Esophagus muscularis mucosa (tissue), 4 donors: Measurements from ENCODE around the gene ADPGK. TPM values are rescaled to one million over a fixed set of nuclear protein-coding genes. Genes with fewer than 3 reads are reported as not detected.

Experiments
- DNase-seq: peaks from one replicate; pipeline ENCODE4 v3.0.0-alpha.2; 2017; ENCODE audit errors: extremely low spot score
- H3K27ac ChIP-seq, 4 donors: fragments of 200-600 bp; sonication (generic); replicated peaks in 1 of 4; 1 replicate in 3 of 4; 2 replicates in 1 of 4; pipeline ENCODE4 v1.5.1; 2016 to 2019; ENCODE audit warnings: mild to moderate bottlenecking in 1 of 4
- H3K27me3 ChIP-seq, 4 donors: fragments of 200-600 bp; sonication (generic); one replicate each; pipeline versions ENCODE4 v1.5.1 to v1.6.0; 2016 to 2019
- H3K36me3 ChIP-seq, 4 donors: fragments of 200-600 bp; sonication (generic); one replicate each; pipeline ENCODE4 v1.5.1; 2016 to 2019
- H3K4me1 ChIP-seq, 4 donors: fragments of 200-600 bp; sonication (generic); one replicate each; pipeline ENCODE4 v1.5.1; 2016 to 2019
- H3K4me3 ChIP-seq, 4 donors: fragments of 200-600 bp; sonication (generic); 1 replicate in 2 of 4; 2 replicates in 2 of 4; pipeline ENCODE4 v1.5.1; 2016 to 2019; ENCODE audit warnings: mild to moderate bottlenecking in 4 of 4, moderate library complexity in 1 of 4
- H3K9me3 ChIP-seq, 4 donors: fragments of 200-600 bp; sonication (generic); 1 replicate in 3 of 4; 2 replicates in 1 of 4; pipeline ENCODE4 v1.5.1; 2016 to 2019
- EP300 ChIP-seq: sonication (generic); formaldehyde crosslinking; IDR thresholded peaks from one replicate; pipeline ENCODE4 v1.6.1; 2017; ENCODE audit warnings: antibody characterized with exemption
- POLR2A ChIP-seq: fragments of 450-650 bp; IDR thresholded peaks from one replicate; pipeline ENCODE4 v1.6.1; 2017; ENCODE audit warnings: antibody characterized with exemption, moderate library complexity, mild to moderate bottlenecking, low read depth
- POLR2AphosphoS5 ChIP-seq, 2 donors: sonication (generic); formaldehyde crosslinking; IDR thresholded peaks; one replicate each; pipeline ENCODE4 v1.6.1; 2017; ENCODE audit warnings: antibody characterized with exemption in 2 of 2
- WGBS: methylation state at CpG from one replicate; pipeline ENCODE4 v1.1.5; 2018; 5-methylcytosine and 5-hydroxymethylcytosine counted together
- intact Hi-C: fragments of 100-400 bp; cut with DNase I; formaldehyde crosslinking; loops from one replicate; pipeline ENCODE4 v1.15.1; 2023
- total RNA-seq, 4 donors: library from RNA; depleted of rRNA; stranded (reverse); fragments of >200 nt; gene quantifications; one replicate each; pipeline versions ENCODE4 v1.1.0 to v1.2.1, GENCODE V29; 2016
- TF ChIP-seq, protein P1 (sequence below), 3 experiments: fragments of 200-600 bp in 2 of 3; fragments of 450-650 bp in 1 of 3; sonication (generic) in 2 of 3; IDR thresholded peaks; one replicate each; pipeline ENCODE4 v1.5.1; 2017 to 2019; ENCODE audit warnings: antibody characterized with exemption in 3 of 3, mild to moderate bottlenecking in 2 of 3, moderate library complexity in 1 of 3

ADPGK gene
- total RNA-seq, 4 donors from 2014 or later = 20.2 to 37.4 (median 22.3) TPM

DNA sequence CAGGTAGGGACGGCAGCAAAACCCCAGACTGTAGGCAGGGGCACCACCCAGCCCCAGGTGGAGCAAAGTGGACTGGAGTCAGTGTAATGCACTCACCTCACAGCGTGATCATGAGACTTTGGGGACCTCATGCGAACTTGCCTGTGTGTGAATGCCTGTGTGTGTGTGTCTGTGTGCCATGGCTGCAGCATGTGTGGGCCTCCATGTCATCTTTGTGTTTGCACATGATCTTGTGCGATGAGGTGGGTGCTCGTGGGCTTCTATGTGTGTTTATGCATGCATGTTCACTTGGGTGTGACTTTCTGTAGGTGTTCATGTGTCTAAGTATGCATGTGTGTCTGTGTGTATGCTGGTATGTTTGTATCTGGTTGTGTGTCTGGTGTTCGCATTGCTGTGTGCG lies 41.2 kb upstream of the ADPGK start:
- Histone ChIP-seq H3K27me3 (peaks cover 0 to 6% (median 0%) of the 10 kb centered on the region in 4 donors), H3K27ac (no peak overlapping the region), H3K4me3 (no peak overlapping the region), H3K9me3 (no peaks in the 10 kb centered on the region), H3K4me1 (peaks cover 0 to 9% (median 2%) of the 10 kb centered on the region in 4 donors), H3K36me3 (no peaks in the 10 kb centered on the region)
- no peak for TF ChIP-seq POLR2A
- TF ChIP-seq, protein P1, sequence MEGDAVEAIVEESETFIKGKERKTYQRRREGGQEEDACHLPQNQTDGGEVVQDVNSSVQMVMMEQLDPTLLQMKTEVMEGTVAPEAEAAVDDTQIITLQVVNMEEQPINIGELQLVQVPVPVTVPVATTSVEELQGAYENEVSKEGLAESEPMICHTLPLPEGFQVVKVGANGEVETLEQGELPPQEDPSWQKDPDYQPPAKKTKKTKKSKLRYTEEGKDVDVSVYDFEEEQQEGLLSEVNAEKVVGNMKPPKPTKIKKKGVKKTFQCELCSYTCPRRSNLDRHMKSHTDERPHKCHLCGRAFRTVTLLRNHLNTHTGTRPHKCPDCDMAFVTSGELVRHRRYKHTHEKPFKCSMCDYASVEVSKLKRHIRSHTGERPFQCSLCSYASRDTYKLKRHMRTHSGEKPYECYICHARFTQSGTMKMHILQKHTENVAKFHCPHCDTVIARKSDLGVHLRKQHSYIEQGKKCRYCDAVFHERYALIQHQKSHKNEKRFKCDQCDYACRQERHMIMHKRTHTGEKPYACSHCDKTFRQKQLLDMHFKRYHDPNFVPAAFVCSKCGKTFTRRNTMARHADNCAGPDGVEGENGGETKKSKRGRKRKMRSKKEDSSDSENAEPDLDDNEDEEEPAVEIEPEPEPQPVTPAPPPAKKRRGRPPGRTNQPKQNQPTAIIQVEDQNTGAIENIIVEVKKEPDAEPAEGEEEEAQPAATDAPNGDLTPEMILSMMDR (IDR thresholded peaks at IDR 0.05) = no peak
- no peak for TF ChIP-seq EP300
- no peak for TF ChIP-seq POLR2AphosphoS5 (IDR thresholded peaks at IDR 0.05)
- 89% methylated on average over 4 of the region's 7 CpGs for WGBS
- no peak for DNase-seq
- intact Hi-C loops = no loop called here

GRCh38 chr15:72824112-72824511 lies 40.6 kb upstream of the ADPGK start:
- no peak for DNase-seq
- intact Hi-C loops = no loop called here
- no peak for TF ChIP-seq EP300
- TF ChIP-seq, protein P1 (IDR thresholded peaks at IDR 0.05) = no peak
- no peak for TF ChIP-seq POLR2AphosphoS5 (IDR thresholded peaks at IDR 0.05)
- TF ChIP-seq POLR2A = no peak
- no peaks in the 10 kb centered on the region for H3K9me3 ChIP-seq
- WGBS = 62% methylated on average over 12 of the region's 14 CpGs
- H3K27me3 ChIP-seq = peaks cover 0 to 6% (median 0%) of the 10 kb centered on the region in 4 donors
- H3K36me3 ChIP-seq = no peaks in the 10 kb centered on the region
- H3K4me1 ChIP-seq = peaks cover 0 to 9% (median 2%) of the 10 kb centered on the region in 4 donors
- no peak overlapping the region for H3K4me3 ChIP-seq
- H3K27ac ChIP-seq = no peak overlapping the region

DNA sequence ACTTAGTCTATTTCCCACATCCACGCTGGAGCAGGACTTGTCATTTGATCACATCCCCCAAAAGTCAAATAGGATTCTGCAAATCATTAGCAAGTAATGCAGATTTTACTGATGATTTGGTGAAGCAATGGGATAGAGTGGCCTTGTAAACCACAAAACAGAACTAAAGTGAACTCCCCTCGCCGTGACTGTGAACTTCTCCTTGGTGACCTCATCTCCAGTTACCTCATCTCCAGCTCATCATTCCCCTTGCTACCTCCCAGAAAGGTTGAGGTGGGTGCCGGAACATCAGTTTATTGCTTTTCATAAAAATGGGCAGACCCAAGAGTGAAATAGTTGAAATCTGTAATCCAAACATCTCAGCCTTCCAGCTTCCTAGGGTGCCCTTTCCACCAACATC lies 36.7 kb upstream of the ADPGK start:
- H3K27ac ChIP-seq = no peak overlapping the region
- H3K4me3 ChIP-seq = no peak overlapping the region
- H3K4me1 ChIP-seq = no peaks in the 10 kb centered on the region
- intact Hi-C loops = no loop called here
- H3K9me3 ChIP-seq = no peaks in the 10 kb centered on the region
- no peaks in the 10 kb centered on the region for H3K36me3 ChIP-seq
- DNase-seq = no peak
- peaks cover 0 to 6% (median 0%) of the 10 kb centered on the region in 4 donors for H3K27me3 ChIP-seq
- WGBS = 73% methylated on average over 4 of the region's 4 CpGs
- TF ChIP-seq POLR2AphosphoS5 (IDR thresholded peaks at IDR 0.05) = no peak
- TF ChIP-seq, protein P1 (IDR thresholded peaks at IDR 0.05) = no peak
- TF ChIP-seq EP300 = no peak
- no peak for TF ChIP-seq POLR2A

DNA sequence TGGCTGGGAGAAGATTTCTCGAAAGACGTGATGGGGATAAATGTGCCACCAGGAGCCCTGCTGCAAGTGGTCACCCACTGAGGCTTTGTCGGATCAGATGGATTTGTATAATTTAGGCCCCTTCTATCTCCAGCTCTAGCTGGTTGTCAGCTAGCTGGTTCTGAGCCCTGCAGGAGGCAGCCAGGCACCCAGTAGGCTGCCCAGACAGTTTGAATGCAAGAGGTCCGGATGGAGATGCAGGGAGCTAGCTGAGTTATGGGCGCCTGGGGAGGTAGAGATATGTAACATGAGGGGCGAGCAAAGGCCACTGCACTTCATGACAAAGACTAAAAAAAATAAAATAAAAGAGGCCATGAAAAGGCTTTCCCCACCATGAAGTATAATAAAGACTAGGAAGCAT lies 35.1 kb upstream of the ADPGK start:
- Histone ChIP-seq H3K4me3 (no peak overlapping the region), H3K36me3 (no peaks in the 10 kb centered on the region), H3K4me1 (no peaks in the 10 kb centered on the region), H3K9me3 (no peaks in the 10 kb centered on the region), H3K27ac (no peak overlapping the region), H3K27me3 (no peaks in the 10 kb centered on the region)
- DNase-seq = no peak
- 89% methylated on average over 6 of the region's 6 CpGs for WGBS
- intact Hi-C loops = no loop called here
- no peak for TF ChIP-seq POLR2A
- TF ChIP-seq, protein P1 (IDR thresholded peaks at IDR 0.05) = no peak
- TF ChIP-seq POLR2AphosphoS5 (IDR thresholded peaks at IDR 0.05) = no peak
- no peak for TF ChIP-seq EP300
